Natural killer cell treated with Interleukin-12 subunit alpha and Interleukin-12 subunit beta and Interleukin-15 and Interleukin-18, amount 100 ng/mL, for 72 hours (primary cell): ENCODE measurements around the gene MEF2D. TPM values are rescaled to one million over a fixed set of nuclear protein-coding genes. Genes with fewer than 3 reads are reported as not detected.

Experiments
- ATAC-seq, 2 donors: fragments of 150-1000 bp; cut with Tn5 transposase in 1 of 2; sonication (Bioruptor Pico), chemical (Tn5 transposase) in 1 of 2; 2 replicates each; pipeline ENCODE4 v1.10.0; 2021
- DNase-seq: peaks from one replicate; pipeline ENCODE4 v3.0.0; 2022; ENCODE audit warnings: low spot score
- H3K27ac Mint-ChIP-seq, 2 donors: 1 replicate in 1 of 2; 2 replicates in 1 of 2; pipeline ENCODE4 v1.8.0; 2022; ENCODE audit warnings: mixed read lengths in 2 of 2, mild to moderate bottlenecking in 1 of 2, moderate library complexity in 1 of 2
- H3K27me3 Mint-ChIP-seq, 2 donors: 1 replicate in 1 of 2; 2 replicates in 1 of 2; pipeline ENCODE4 v1.8.0; 2022; ENCODE audit warnings: mixed read lengths in 2 of 2
- H3K36me3 Mint-ChIP-seq: one replicate; pipeline ENCODE4 v1.8.0; 2022; ENCODE audit warnings: mixed read lengths
- H3K4me1 Mint-ChIP-seq, 2 donors: 1 replicate in 1 of 2; 2 replicates in 1 of 2; pipeline ENCODE4 v1.8.0; 2022; ENCODE audit warnings: low read depth in 2 of 2, mixed read lengths in 2 of 2, mild to moderate bottlenecking in 1 of 2
- H3K4me3 Mint-ChIP-seq: one replicate; pipeline ENCODE4 v1.8.0; 2022; ENCODE audit warnings: mixed read lengths
- H3K9me3 Mint-ChIP-seq: 2 replicates; pipeline ENCODE4 v1.8.0; 2022; ENCODE audit warnings: mixed read lengths
- total RNA-seq, 2 donors: library from RNA; stranded (reverse); gene quantifications; one replicate each; pipeline ENCODE4 v1.2.3, GENCODE V29; 2022

The MEF2D gene
- total RNA-seq, 2 donors from 2014 or later = 48.1 to 62.2 TPM

GRCh38 chr1:156471496-156472490 lies 28.8 kb downstream of the MEF2D start:
- no peak overlapping the region for H3K27ac Mint-ChIP-seq
- H3K9me3 Mint-ChIP-seq = no peaks in the 10 kb centered on the region
- no peaks in the 10 kb centered on the region for H3K27me3 Mint-ChIP-seq
- H3K4me1 Mint-ChIP-seq = peaks cover 7 to 23% of the 10 kb centered on the region in 2 donors
- peak in 1 of 2 donors; percentile 21 for ATAC-seq
- peaks cover 7% of the 10 kb centered on the region for H3K36me3 Mint-ChIP-seq
- H3K4me3 Mint-ChIP-seq = no peak overlapping the region
- DNase-seq = no peak

DNA sequence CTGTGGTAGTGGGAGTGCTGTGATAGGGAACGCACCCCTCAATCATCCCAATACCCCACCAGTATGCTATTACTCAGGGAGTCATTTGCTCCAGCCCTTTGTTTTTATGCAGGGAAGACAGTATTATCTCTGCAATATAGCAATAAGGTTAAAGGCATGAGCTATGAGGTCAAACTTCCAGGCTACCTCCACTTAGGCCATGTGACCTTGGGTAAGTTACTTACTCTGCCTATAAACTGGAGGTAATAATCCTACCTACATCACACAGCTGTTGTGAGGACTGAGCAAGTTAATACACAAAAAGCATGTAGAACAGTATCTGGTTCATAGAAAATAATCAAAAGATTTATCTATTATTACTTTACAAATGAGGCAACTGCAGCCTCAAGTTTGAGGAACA lies 30.1 kb downstream of the MEF2D start:
- Mint-ChIP-seq H3K4me1 (peaks cover 3 to 19% of the 10 kb centered on the region in 2 donors), H3K27ac (no peak overlapping the region), H3K36me3 (no peaks in the 10 kb centered on the region), H3K27me3 (no peaks in the 10 kb centered on the region), H3K4me3 (no peak overlapping the region), H3K9me3 (no peaks in the 10 kb centered on the region)
- DNase-seq (no peak), ATAC-seq (no peak)

- H3K4me1 Mint-ChIP-seq = peaks cover 10 to 19% of the 10 kb centered on the region in 2 donors
- ATAC-seq (no peak), DNase-seq (no peak)
- H3K27ac Mint-ChIP-seq = peak overlapping the region in 1 of 2 donors; percentile 58
- H3K27me3 Mint-ChIP-seq = no peaks in the 10 kb centered on the region
- no peaks in the 10 kb centered on the region for H3K9me3 Mint-ChIP-seq
- no peak overlapping the region for H3K4me3 Mint-ChIP-seq
- no peaks in the 10 kb centered on the region for H3K36me3 Mint-ChIP-seq
These were observed 31.8 kb downstream of the MEF2D start for GRCh38 chr1:156468693-156469345.

DNA sequence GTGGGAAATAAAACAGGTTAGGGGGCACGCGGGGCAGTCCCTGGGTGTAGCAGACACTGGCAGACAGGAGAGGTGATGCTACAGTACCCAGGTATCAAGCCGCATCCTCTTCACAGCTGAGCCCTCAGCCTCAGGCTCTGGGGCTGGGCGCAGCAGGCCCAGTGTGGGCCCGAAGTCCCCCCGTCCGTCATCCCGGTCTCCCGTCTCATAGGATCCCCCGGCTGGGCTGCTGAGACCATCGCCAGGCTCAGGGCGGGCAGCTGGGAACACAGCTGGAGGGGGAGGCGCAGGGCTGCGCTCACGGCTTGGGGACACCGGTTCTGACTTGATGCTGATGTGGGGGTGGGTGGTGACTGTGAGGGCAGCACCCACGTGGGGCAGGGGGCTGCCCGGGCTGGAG lies 32.7 kb downstream of the MEF2D start:
- DNase-seq = peak; percentile 40
- no peak overlapping the region for H3K4me3 Mint-ChIP-seq
- no peaks in the 10 kb centered on the region for H3K27me3 Mint-ChIP-seq
- peaks cover 10 to 16% of the 10 kb centered on the region in 2 donors for H3K4me1 Mint-ChIP-seq
- ATAC-seq = no peak
- peak overlapping the region in 1 of 2 donors; percentile 58 for H3K27ac Mint-ChIP-seq
- H3K36me3 Mint-ChIP-seq = no peaks in the 10 kb centered on the region
- no peaks in the 10 kb centered on the region for H3K9me3 Mint-ChIP-seq

- no peaks in the 10 kb centered on the region for H3K9me3 Mint-ChIP-seq
- H3K4me3 Mint-ChIP-seq = no peak overlapping the region
- H3K36me3 Mint-ChIP-seq = no peaks in the 10 kb centered on the region
- no peak for DNase-seq
- H3K4me1 Mint-ChIP-seq = peaks cover 10 to 16% of the 10 kb centered on the region in 2 donors
- peak overlapping the region in 1 of 2 donors; percentile 58 for H3K27ac Mint-ChIP-seq
- H3K27me3 Mint-ChIP-seq = no peaks in the 10 kb centered on the region
- no peak for ATAC-seq
These were observed 33.2 kb downstream of the MEF2D start for GRCh38 chr1:156467385-156467784.

GRCh38 chr1:156465747-156466365 lies 34.7 kb downstream of the MEF2D start:
- peak overlapping the region in 1 of 2 donors; percentile 12 for H3K27ac Mint-ChIP-seq
- no peaks in the 10 kb centered on the region for H3K9me3 Mint-ChIP-seq
- no peak for DNase-seq
- peaks cover 10 to 16% of the 10 kb centered on the region in 2 donors for H3K4me1 Mint-ChIP-seq
- no peak overlapping the region for H3K4me3 Mint-ChIP-seq
- H3K27me3 Mint-ChIP-seq = no peaks in the 10 kb centered on the region
- H3K36me3 Mint-ChIP-seq = no peaks in the 10 kb centered on the region
- ATAC-seq = peak in 1 of 2 donors; percentile 10

DNA sequence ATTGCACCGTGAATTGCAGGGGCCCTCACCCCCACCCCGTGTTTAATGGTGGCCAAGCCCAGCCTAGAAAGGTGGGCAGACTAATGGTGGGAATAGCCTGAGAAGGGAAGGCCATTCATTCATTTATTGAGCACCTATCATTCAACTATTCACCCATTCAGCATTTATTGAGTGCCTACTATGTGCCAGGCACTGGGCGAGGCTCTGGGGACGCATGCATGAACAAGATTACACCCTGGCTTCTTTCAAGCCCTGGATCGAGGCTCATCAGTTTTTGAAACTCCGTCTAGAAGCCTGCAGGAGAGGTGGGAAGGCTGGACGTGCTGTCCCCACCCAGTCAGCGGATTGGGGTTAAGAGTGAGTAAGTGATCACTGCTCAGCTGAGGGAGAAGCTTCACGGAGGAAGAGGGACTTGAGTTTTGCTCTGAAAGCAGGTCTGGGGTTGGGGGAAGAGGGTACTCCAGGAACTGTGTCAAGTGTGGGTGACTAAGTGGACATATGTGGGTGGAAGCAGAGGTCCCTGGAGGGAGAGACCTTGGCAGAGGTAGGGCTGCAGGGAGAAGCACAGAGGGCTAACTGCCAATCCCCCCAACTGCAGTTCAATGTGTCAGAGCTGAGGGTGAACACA lies 35.6 kb downstream of the MEF2D start:
- ATAC-seq (no peak), DNase-seq (no peak)
- H3K27me3 Mint-ChIP-seq = no peaks in the 10 kb centered on the region
- peaks cover 10 to 16% of the 10 kb centered on the region in 2 donors for H3K4me1 Mint-ChIP-seq
- H3K36me3 Mint-ChIP-seq = no peaks in the 10 kb centered on the region
- no peak overlapping the region for H3K4me3 Mint-ChIP-seq
- H3K27ac Mint-ChIP-seq = peak overlapping the region in 1 of 2 donors; percentile 7
- no peaks in the 10 kb centered on the region for H3K9me3 Mint-ChIP-seq

GRCh38 chr1:156464335-156464734 lies 36.2 kb downstream of the MEF2D start:
- Mint-ChIP-seq H3K4me3 (no peak overlapping the region), H3K27ac (no peak overlapping the region), H3K36me3 (no peaks in the 10 kb centered on the region), H3K4me1 (peaks cover 10 to 16% of the 10 kb centered on the region in 2 donors), H3K9me3 (no peaks in the 10 kb centered on the region), H3K27me3 (no peaks in the 10 kb centered on the region)
- DNase-seq (no peak), ATAC-seq (no peak)

DNA sequence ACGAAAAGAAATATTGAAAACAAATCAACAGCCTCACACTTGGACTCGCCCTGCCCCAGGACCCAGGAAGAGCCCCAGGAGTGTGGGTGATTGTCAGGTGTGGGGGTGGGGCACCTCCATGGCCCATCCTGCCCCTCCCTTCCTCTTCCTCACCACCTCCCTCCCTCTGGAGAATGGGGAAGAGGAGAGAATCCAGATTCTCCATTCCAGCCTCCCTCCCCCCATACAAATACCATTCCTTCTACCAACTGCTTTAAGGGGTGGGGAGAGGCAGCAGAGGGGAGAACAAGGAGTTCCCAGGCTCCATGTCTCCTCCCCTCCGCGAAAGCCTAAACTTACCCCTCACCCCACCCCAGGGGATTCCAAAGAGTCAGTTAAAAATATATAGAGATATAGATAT lies 36.7 kb downstream of the MEF2D start:
- Mint-ChIP-seq H3K4me3 (no peak overlapping the region), H3K27me3 (no peaks in the 10 kb centered on the region), H3K27ac (no peak overlapping the region), H3K36me3 (no peaks in the 10 kb centered on the region), H3K4me1 (peaks cover 10 to 14% of the 10 kb centered on the region in 2 donors), H3K9me3 (no peaks in the 10 kb centered on the region)
- ATAC-seq (no peak), DNase-seq (no peak)

- Mint-ChIP-seq H3K4me1 (peaks cover 10 to 11% of the 10 kb centered on the region in 2 donors), H3K27ac (no peak overlapping the region), H3K9me3 (no peaks in the 10 kb centered on the region), H3K4me3 (no peak overlapping the region), H3K27me3 (no peaks in the 10 kb centered on the region), H3K36me3 (no peaks in the 10 kb centered on the region)
- DNase-seq (no peak), ATAC-seq (no peak)
These were observed 37.4 kb downstream of the MEF2D start for GRCh38 chr1:156462954-156463795.

GRCh38 chr1:156461781-156462647 lies 38.6 kb downstream of the MEF2D start:
- ATAC-seq (no peak), DNase-seq (no peak)
- Mint-ChIP-seq H3K27ac (no peak overlapping the region), H3K9me3 (no peaks in the 10 kb centered on the region), H3K27me3 (no peaks in the 10 kb centered on the region), H3K4me1 (peaks cover 13 to 14% of the 10 kb centered on the region in 2 donors), H3K36me3 (no peaks in the 10 kb centered on the region), H3K4me3 (no peak overlapping the region)

GRCh38 chr1:156461109-156461508 lies 39.5 kb downstream of the MEF2D start:
- Mint-ChIP-seq H3K4me1 (peaks cover 21 to 23% of the 10 kb centered on the region in 2 donors), H3K36me3 (no peaks in the 10 kb centered on the region), H3K27me3 (no peaks in the 10 kb centered on the region), H3K27ac (no peak overlapping the region), H3K4me3 (no peak overlapping the region), H3K9me3 (no peaks in the 10 kb centered on the region)
- DNase-seq = no peak
- no peak for ATAC-seq
